Esophagus squamous epithelium (tissue), 5 donors: ENCODE measurements around the gene TOR4A. TPM values are rescaled to one million over a fixed set of nuclear protein-coding genes. Genes with fewer than 3 reads are reported as not detected.

Experiments
- DNase-seq: peaks from one replicate; lab custom pipeline; 2025; lab: John Stamatoyannopoulos, UW
- H3K27ac ChIP-seq, 4 donors: fragments of 200-600 bp; sonication (generic); one replicate each; pipeline ENCODE4 v1.5.1; 2016 to 2019; ENCODE audit warnings: mild to moderate bottlenecking in 1 of 4
- H3K27me3 ChIP-seq, 4 donors: fragments of 200-600 bp; sonication (generic); 1 replicate in 3 of 4; 2 replicates in 1 of 4; pipeline versions ENCODE4 v1.5.1 to v1.6.0; 2017 to 2021; ENCODE audit warnings: antibody characterized with exemption in 1 of 4
- H3K36me3 ChIP-seq, 3 donors: fragments of 200-600 bp; sonication (generic); one replicate each; pipeline ENCODE4 v1.5.1; 2016 to 2019
- H3K4me1 ChIP-seq, 3 donors: fragments of 200-600 bp; sonication (generic); one replicate each; pipeline ENCODE4 v1.5.1; 2017 to 2019
- H3K4me3 ChIP-seq, 4 donors: fragments of 200-600 bp; sonication (generic); 1 replicate in 3 of 4; 2 replicates in 1 of 4; pipeline ENCODE4 v1.5.1; 2016 to 2019; ENCODE audit warnings: mild to moderate bottlenecking in 2 of 4, moderate library complexity in 1 of 4
- H3K9me3 ChIP-seq, 3 donors: fragments of 200-600 bp; sonication (generic); one replicate each; pipeline ENCODE4 v1.5.1; 2016 to 2019
- CTCF ChIP-seq, 6 experiments: fragments of 450-650 bp in 4 of 6; fragments of 200-600 bp in 2 of 6; sonication (generic) in 2 of 6; IDR thresholded peaks; one replicate each; pipeline ENCODE4 v1.5.1; 2016 to 2019; ENCODE audit warnings: antibody characterized with exemption in 6 of 6, mild to moderate bottlenecking in 4 of 6, moderate library complexity in 4 of 6
- POLR2A ChIP-seq, 4 donors: fragments of 450-650 bp; IDR thresholded peaks; one replicate each; pipeline ENCODE4 v1.6.1; 2017; ENCODE audit warnings: antibody characterized with exemption in 4 of 4, mild to moderate bottlenecking in 4 of 4, moderate library complexity in 3 of 4
- WGBS, 2 donors: methylation state at CpG; one replicate each; pipeline ENCODE4 v1.1.5; 2018; 5-methylcytosine and 5-hydroxymethylcytosine counted together
- intact Hi-C: fragments of 100-400 bp; cut with DNase I; formaldehyde crosslinking; loops from one replicate; pipeline ENCODE4 v1.15.0; 2022
- total RNA-seq, 4 donors: library from RNA; depleted of rRNA; stranded (reverse); fragments of >200 nt; gene quantifications; one replicate each; pipeline ENCODE4 v1.1.0, GENCODE V29; 2016
- donor health status: DM: yes; HTN: yes; CAD: no.

TOR4A gene
- total RNA-seq: 10 to 100 TPM in 3 of 4 donors, 1 to 10 TPM in 1; 8.8 to 17.5 (median 13.5) TPM

GRCh38 chr9:137277329-137278041 lies at the start of gene TOR4A:
Gene TOR4A, plus strand, starts transcription at chr9:137277726. Its CDS starts 964 bp downstream, at chr9:137278690.
- peak within 1 kb of the TSS; percentile 43 to 61 (median 56) for H3K4me3 ChIP-seq
- H3K36me3 ChIP-seq: peaks cover 4 to 42% (median 8%) of the 10 kb centered on the region in 3 donors
- TF ChIP-seq POLR2A (IDR thresholded peaks at IDR 0.05) (peak in 2 of 4 donors; percentile 18 to 53), CTCF (IDR thresholded peaks at IDR 0.05) (peak in 3 of 6 experiments; percentile 9 to 29 (median 12))
- peaks cover 0 to 50% (median 0%) of the 10 kb centered on the region in 4 donors for H3K27me3 ChIP-seq
- peak; percentile 58 for DNase-seq
- intact Hi-C loops: no loop called here
- peak within 1 kb of the TSS; percentile 81 to 87 (median 84) for H3K27ac ChIP-seq
- 42 to 44% methylated on average over 2 to 3 of the region's 25 CpGs for WGBS, 2 donors
- no peaks in the 10 kb centered on the region for H3K9me3 ChIP-seq
- peaks cover 34 to 82% (median 51%) of the 10 kb centered on the region in 3 donors for H3K4me1 ChIP-seq

- 4 to 14% methylated on average over 2 to 4 of the region's 18 CpGs for WGBS, 2 donors
- Histone ChIP-seq H3K36me3 (no peaks in the 10 kb centered on the region), H3K4me1 (peaks cover 28 to 52% (median 33%) of the 10 kb centered on the region in 3 donors), H3K9me3 (no peaks in the 10 kb centered on the region), H3K27ac (peak overlapping the region in 3 of 4 donors; percentile 92 to 97 (median 97)), H3K4me3 (no peak overlapping the region), H3K27me3 (peaks cover 0 to 60% (median 0%) of the 10 kb centered on the region in 4 donors)
- no peak for DNase-seq
- TF ChIP-seq CTCF (IDR thresholded peaks at IDR 0.05): no peak
- TF ChIP-seq POLR2A (IDR thresholded peaks at IDR 0.05): no peak
- intact Hi-C loops: loop anchor here (5.0 kb wide), 1 partner anchor 111 kb away; no protein-coding TSS in a partner anchor
Measured at GRCh38 chr9:137227853-137228505, 49.5 kb upstream of the TOR4A start.

GRCh38 chr9:137228506-137228967 lies 49.0 kb upstream of the TOR4A start:
- Histone ChIP-seq H3K9me3 (no peaks in the 10 kb centered on the region), H3K4me3 (no peak overlapping the region), H3K36me3 (no peaks in the 10 kb centered on the region), H3K27ac (peak overlapping the region in 2 of 4 donors; percentile 92 to 97), H3K27me3 (peaks cover 0 to 66% (median 0%) of the 10 kb centered on the region in 4 donors), H3K4me1 (peaks cover 26 to 50% (median 31%) of the 10 kb centered on the region in 3 donors)
- DNase-seq: no peak
- WGBS, 2 donors: no CpG with 5 or more reads among the region's 29 CpGs
- intact Hi-C loops: loop anchor here (5.0 kb wide), 1 partner anchor 111 kb away; no protein-coding TSS in a partner anchor
- TF ChIP-seq POLR2A (IDR thresholded peaks at IDR 0.05) (no peak), CTCF (IDR thresholded peaks at IDR 0.05) (no peak)

- 40 to 81% methylated on average over 1 to 10 of the region's 27 CpGs for WGBS, 2 donors
- Histone ChIP-seq H3K27me3 (peaks cover 0 to 72% (median 0%) of the 10 kb centered on the region in 4 donors), H3K36me3 (no peaks in the 10 kb centered on the region), H3K4me3 (no peak overlapping the region), H3K9me3 (no peaks in the 10 kb centered on the region), H3K27ac (peak overlapping the region in 1 of 4 donors; percentile 97), H3K4me1 (peaks cover 21 to 43% (median 25%) of the 10 kb centered on the region in 3 donors)
- TF ChIP-seq CTCF (IDR thresholded peaks at IDR 0.05): no peak
- DNase-seq: no peak
- intact Hi-C loops: loop anchor here (5.0 kb wide), 1 partner anchor 112 kb away; no protein-coding TSS in a partner anchor
Measured at GRCh38 chr9:137228968-137229896, 48.3 kb upstream of the TOR4A start.
